Embryonic facial prominence (tissue), 1 donor: ENCODE data around the gene USF2.

ENCODE experiments used
- DNase-seq: peaks from one replicate; pipeline ENCODE4 v3.0.0-alpha.2; 2016; ENCODE audit errors: extremely low spot score

USF2 gene

GRCh38 chr19:35321291-35321690 lies 52.5 kb downstream of the USF2 start:
- DNase-seq, result no peak

- DNase-seq, result no peak
These were observed 53.3 kb downstream of the USF2 start for GRCh38 chr19:35322014-35322413.

- DNase-seq, result no peak
These were observed 58.9 kb downstream of the USF2 start for GRCh38 chr19:35327642-35328041.

- DNase-seq, result no peak
These were observed 60.1 kb downstream of the USF2 start, which contains the start of gene CD22 for GRCh38 chr19:35328851-35329285. Gene CD22, plus strand, starts transcription at chr19:35329187. Its CDS starts 2,854 bp downstream, at chr19:35332041.

- no peak for DNase-seq
These were observed 60.6 kb downstream of the USF2 start for GRCh38 chr19:35329323-35329722.
